ENCODE results near the gene L2HGDH. TPM values are rescaled to one million over a fixed set of nuclear protein-coding genes. Genes with fewer than 3 reads are reported as not detected.

L2HGDH gene
- total and polyA plus RNA-seq, 9 of the 15 experiments (the other 6 are each of a cell fraction or from before 2014, with no cell fraction given): 1.7 to 16.1 (median 10.5) TPM

DNA sequence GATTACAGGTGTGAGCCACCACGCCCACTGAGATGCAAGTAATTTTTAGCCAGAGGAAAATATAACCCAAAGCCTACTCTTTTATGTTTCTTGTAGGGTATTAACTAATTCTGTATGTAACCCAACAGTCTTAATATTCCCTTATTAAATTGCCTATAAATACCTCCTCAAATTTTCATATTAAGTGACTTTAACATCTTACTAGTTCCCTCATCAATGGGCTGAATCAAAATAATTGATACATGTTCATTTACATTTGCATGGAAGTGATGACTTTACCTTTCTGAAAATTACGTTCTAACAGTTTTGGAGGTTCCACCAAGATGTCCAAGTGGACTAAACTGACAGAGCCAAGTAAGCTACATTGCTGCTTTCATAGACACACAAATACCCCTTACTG lies 83.7 kb downstream of the L2HGDH start:
- no peak for FAIRE-seq
- DNase-seq (ENCODE audit: extremely low read depth in 1 of 4, low spot score in 3 of 4): no peak
- no peaks in the 10 kb centered on the region for H3K27me3 ChIP-seq (ENCODE audit: control insufficient read depth in 2 of 2, insufficient read depth in 2 of 2, low read length in 2 of 2)
- H3K9me1 ChIP-seq (ENCODE audit: control insufficient read depth, insufficient read depth, low read length): no peaks in the 10 kb centered on the region
- peaks cover 6 to 15% of the 10 kb centered on the region in 2 experiments; a peak in 4 of 5 replicates for H3K4me1 ChIP-seq (replicated peaks in 1 of 2; ENCODE audit: control insufficient read depth in 2 of 2, insufficient read depth in 2 of 2, low read length in 2 of 2)
- H2AFZ ChIP-seq (ENCODE audit: low read depth, low read length): no peak overlapping the region
- ChIA-PET CTCF (ENCODE audit: low intra/inter-chr PET ratio) (no interaction called here), POLR2A (interaction anchor here (1.0 to 1.2 kb wide), 2 partner anchors 19 to 22 kb away, joined by 3 read pairs; no protein-coding TSS in a partner anchor)
- no peak overlapping the region for H3K9ac ChIP-seq (ENCODE audit: insufficient read depth in 1 of 2, low read depth in 2 of 2, low read length in 2 of 2)
- H3K79me2 ChIP-seq (ENCODE audit: control insufficient read depth, insufficient read depth, low read length): peaks cover 71% of the 10 kb centered on the region
- H3K4me2 ChIP-seq (ENCODE audit: insufficient read depth, low read length): no peak overlapping the region
- H3K4me3 ChIP-seq: no peak overlapping the region
- 100% methylated on average over 2 of the region's 2 CpGs for WGBS (ENCODE audit: insufficient coverage, low coverage, missing lambda C conversion rate)
- H4K20me1 ChIP-seq (replicated peaks; ENCODE audit: control insufficient read depth, insufficient read depth, low read length): no peaks in the 10 kb centered on the region
- no peaks in the 10 kb centered on the region for H3K9me3 ChIP-seq (replicated peaks; ENCODE audit: control insufficient read depth, insufficient read depth, low read depth, low read length)
- ATAC-seq: no peak
- 0 out of 3 replicates have a peak, but pooled peaks cover 4% of the 10 kb centered on the region for H3K36me3 ChIP-seq (ENCODE audit: control insufficient read depth, insufficient read depth, low read length)
- in situ Hi-C loops (cut with MboI) (no loop called here), intact Hi-C loops (cut with micrococcal nuclease) (no loop called here)
- H3K27ac ChIP-seq (ENCODE audit: extremely low read depth, low read depth, low read length): no peak overlapping the region
- BruUV-seq (replicated peaks): no TSS peak
- no peak for TF ChIP-seq PHTF2 (CRISPR knock-in tag; IDR thresholded peaks at IDR 0.05)

DNA sequence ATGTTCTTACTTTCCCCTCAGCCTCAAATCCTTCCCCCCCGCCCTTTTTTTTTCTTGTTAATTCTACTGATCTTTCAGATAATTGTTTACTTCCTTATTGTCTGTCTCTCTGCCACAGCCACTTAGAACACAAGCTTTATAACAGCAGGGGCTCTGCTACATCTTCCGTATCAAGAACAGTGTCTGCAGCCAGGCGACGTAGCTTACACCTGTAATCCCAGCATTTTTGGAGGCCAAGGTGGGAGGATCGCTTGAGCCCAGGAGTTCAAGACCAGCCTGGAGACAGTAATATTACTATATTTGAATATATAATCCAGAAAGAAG lies 86.1 kb downstream of the L2HGDH start:
- Histone ChIP-seq H3K4me2 (ENCODE audit: insufficient read depth, low read length) (peak overlapping the region; percentile 3; the same call in 1 of the 2 replicates), H3K9me3 (replicated peaks; ENCODE audit: control insufficient read depth, insufficient read depth, low read depth, low read length) (no peaks in the 10 kb centered on the region), H3K9me1 (ENCODE audit: control insufficient read depth, insufficient read depth, low read length) (no peaks in the 10 kb centered on the region), H2AFZ (ENCODE audit: low read depth, low read length) (no peak overlapping the region), H3K4me1 (replicated peaks in 1 of 2; ENCODE audit: control insufficient read depth in 2 of 2, insufficient read depth in 2 of 2, low read length in 2 of 2) (peaks cover 0 to 15% of the 10 kb centered on the region in 2 experiments; a peak in 3 of 5 replicates), H3K27me3 (ENCODE audit: control insufficient read depth in 2 of 2, insufficient read depth in 2 of 2, low read length in 2 of 2) (no peaks in the 10 kb centered on the region), H3K36me3 (ENCODE audit: control insufficient read depth, insufficient read depth, low read length) (0 out of 3 replicates have a peak, but pooled peaks cover 4% of the 10 kb centered on the region), H4K20me1 (replicated peaks; ENCODE audit: control insufficient read depth, insufficient read depth, low read length) (no peaks in the 10 kb centered on the region), H3K79me2 (ENCODE audit: control insufficient read depth, insufficient read depth, low read length) (peaks cover 80% of the 10 kb centered on the region), H3K27ac (ENCODE audit: extremely low read depth, low read depth, low read length) (no peak overlapping the region), H3K4me3 (no peak overlapping the region), H3K9ac (ENCODE audit: insufficient read depth in 1 of 2, low read depth in 2 of 2, low read length in 2 of 2) (no peak overlapping the region)
- FAIRE-seq (no peak), ATAC-seq (peak; percentile 51), DNase-seq (ENCODE audit: extremely low read depth in 1 of 4, low spot score in 3 of 4) (peak in 1 of 4 experiments; percentile 15)
- in situ Hi-C loops (cut with MboI) (no loop called here), intact Hi-C loops (cut with micrococcal nuclease) (no loop called here)
- no TSS peak for BruUV-seq (replicated peaks)
- ChIA-PET POLR2A (interaction anchor here (0.6 to 1.3 kb wide), 4 partner anchors 10 to 601 kb away, joined by 3 to 4 read pairs (median 3); no protein-coding TSS in a partner anchor), CTCF (ENCODE audit: low intra/inter-chr PET ratio) (no interaction called here)
- WGBS (ENCODE audit: insufficient coverage, low coverage, missing lambda C conversion rate): 13% methylated on average over 5 of the region's 5 CpGs
- TF ChIP-seq ZNF212 (CRISPR knock-in tag; IDR thresholded peaks at IDR 0.05) (no peak), ELF2 (CRISPR knock-in tag; IDR thresholded peaks at IDR 0.05) (no peak), ZNF384 (IDR thresholded peaks at IDR 0.05; ENCODE audit: low read depth, low read length) (peak; percentile 50; the same call in 1 of the 2 replicates), ZEB2 (IDR thresholded peaks at IDR 0.05) (0 out of 2 replicates have a peak, but pooled peaks have one; percentile 14), NFATC3 (IDR thresholded peaks at IDR 0.05) (no peak), ZNF436 (CRISPR knock-in tag; IDR thresholded peaks at IDR 0.05) (no peak)
- TF ChIP-seq, protein P1, sequence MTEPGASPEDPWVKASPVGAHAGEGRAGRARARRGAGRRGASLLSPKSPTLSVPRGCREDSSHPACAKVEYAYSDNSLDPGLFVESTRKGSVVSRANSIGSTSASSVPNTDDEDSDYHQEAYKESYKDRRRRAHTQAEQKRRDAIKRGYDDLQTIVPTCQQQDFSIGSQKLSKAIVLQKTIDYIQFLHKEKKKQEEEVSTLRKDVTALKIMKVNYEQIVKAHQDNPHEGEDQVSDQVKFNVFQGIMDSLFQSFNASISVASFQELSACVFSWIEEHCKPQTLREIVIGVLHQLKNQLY (CRISPR knock-in tag; conservative IDR thresholded peaks at IDR 0.05): no peak
- TF ChIP-seq, protein P2, sequence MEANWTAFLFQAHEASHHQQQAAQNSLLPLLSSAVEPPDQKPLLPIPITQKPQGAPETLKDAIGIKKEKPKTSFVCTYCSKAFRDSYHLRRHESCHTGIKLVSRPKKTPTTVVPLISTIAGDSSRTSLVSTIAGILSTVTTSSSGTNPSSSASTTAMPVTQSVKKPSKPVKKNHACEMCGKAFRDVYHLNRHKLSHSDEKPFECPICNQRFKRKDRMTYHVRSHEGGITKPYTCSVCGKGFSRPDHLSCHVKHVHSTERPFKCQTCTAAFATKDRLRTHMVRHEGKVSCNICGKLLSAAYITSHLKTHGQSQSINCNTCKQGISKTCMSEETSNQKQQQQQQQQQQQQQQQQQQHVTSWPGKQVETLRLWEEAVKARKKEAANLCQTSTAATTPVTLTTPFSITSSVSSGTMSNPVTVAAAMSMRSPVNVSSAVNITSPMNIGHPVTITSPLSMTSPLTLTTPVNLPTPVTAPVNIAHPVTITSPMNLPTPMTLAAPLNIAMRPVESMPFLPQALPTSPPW (CRISPR knock-in tag; IDR thresholded peaks at IDR 0.05): peak; percentile 45; the same call in 1 of the 2 replicates
